CD4-positive, alpha-beta T cell (primary cell): Measurements from ENCODE around the gene HDHD2. TPM values are rescaled to one million over a fixed set of nuclear protein-coding genes. Genes with fewer than 3 reads are reported as not detected.

Experiments used
- ATAC-seq: fragments of 200-7000 bp; cut with Tn5 transposase; one replicate; pipeline ENCODE4 v1.10.0; 2022; ENCODE audit warnings: mild to moderate bottlenecking; ENCODE audit not compliant: poor library complexity
- CTCF ChIA-PET: fragments of 350-600 bp; sonication (Branson Sonifier 250); formaldehyde crosslinking; loops from one replicate; lab custom pipeline; 2021; ENCODE audit warnings: antibody characterized with exemption, inconsistent platforms; lab: Charles Lee
- POLR2A ChIA-PET: fragments of 350-600 bp; sonication (Branson Sonifier 250); formaldehyde crosslinking; loops from one replicate; lab custom pipeline; 2021; ENCODE audit warnings: antibody characterized with exemption, inconsistent platforms; lab: Charles Lee
- DNase-seq, 14 experiments: peaks; one replicate each; pipeline ENCODE4 v3.0.0-alpha.2; 2013 to 2020; ENCODE audit warnings: mixed read lengths in 2 of 14
- H3K27ac ChIP-seq, 2 donors: one replicate each; pipeline versions ENCODE4 v1.5.1 to v1.7.0; 2013; ENCODE audit warnings: low read length in 2 of 2, low read depth in 1 of 2, mild to moderate bottlenecking in 1 of 2
- H3K27me3 ChIP-seq, 2 experiments: 1 replicate in 1 of 2; 2 replicates in 1 of 2; pipeline versions ENCODE4 v1.6.1 to v1.7.0; 2013; ENCODE audit warnings: low read length in 2 of 2, control low read depth in 1 of 2, mild to moderate bottlenecking in 1 of 2, moderate library complexity in 1 of 2; ENCODE audit not compliant: insufficient read depth in 2 of 2, control insufficient read depth in 1 of 2
- H3K36me3 ChIP-seq: one replicate; pipeline ENCODE4 v1.6.1; 2013; ENCODE audit warnings: low read length, control low read depth; ENCODE audit not compliant: insufficient read depth
- H3K4me1 ChIP-seq: one replicate; pipeline ENCODE4 v1.6.1; 2013; ENCODE audit warnings: low read length, control low read depth; ENCODE audit not compliant: insufficient read depth
- H3K4me3 ChIP-seq: one replicate; pipeline ENCODE4 v1.5.1; 2013; ENCODE audit warnings: mild to moderate bottlenecking, low read length, moderate library complexity
- H3K9me3 ChIP-seq, 2 experiments: 1 replicate in 1 of 2; 2 replicates in 1 of 2; pipeline versions ENCODE4 v1.6.1 to v1.7.0; 2013; ENCODE audit warnings: low read length in 2 of 2, mild to moderate bottlenecking in 2 of 2, control low read depth in 1 of 2, moderate library complexity in 1 of 2; ENCODE audit not compliant: control insufficient read depth in 1 of 2, insufficient read depth in 1 of 2
- H3K27ac Mint-ChIP-seq: one replicate; pipeline ENCODE4 v1.8.0; 2020; ENCODE audit warnings: mixed read lengths
- H3K27me3 Mint-ChIP-seq: one replicate; pipeline ENCODE4 v1.8.0; 2021; ENCODE audit warnings: mixed read lengths
- H3K36me3 Mint-ChIP-seq: one replicate; pipeline ENCODE4 v1.8.0; 2021; ENCODE audit warnings: low read depth, mixed read lengths
- H3K4me1 Mint-ChIP-seq: one replicate; pipeline ENCODE4 v1.8.0; 2021; ENCODE audit warnings: low read depth, mixed read lengths
- H3K4me3 Mint-ChIP-seq: one replicate; pipeline ENCODE4 v1.8.0; 2020; ENCODE audit warnings: mild to moderate bottlenecking, mixed read lengths
- H3K9me3 Mint-ChIP-seq: one replicate; pipeline ENCODE4 v1.8.0; 2020; ENCODE audit warnings: mixed read lengths
- intact Hi-C, 2 experiments: fragments of 100-400 bp; cut with DNase I in 1 of 2; cut with micrococcal nuclease in 1 of 2; formaldehyde crosslinking; loops; one replicate each; pipeline versions ENCODE4 v1.15.1 to v1.9.0; 2023 to 2025; cut with DNase I, micrococcal nuclease
- total RNA-seq, 174 experiments: library from RNA in 2 of 174; stranded (reverse) in 2 of 174; gene quantifications; one replicate each; pipeline ENCODE4 v1.2.3 and lab custom pipeline; 2021 to 2026
- TF ChIP-seq, protein P1 (sequence below): fragments of 200-600 bp; IDR thresholded peaks from one replicate; pipeline ENCODE4 v1.8.0; 2022; ENCODE audit warnings: antibody characterized with exemption, mild to moderate bottlenecking

HDHD2 gene
- total RNA-seq, 2 experiments from 2014 or later: 7.3 to 8.9 TPM

DNA sequence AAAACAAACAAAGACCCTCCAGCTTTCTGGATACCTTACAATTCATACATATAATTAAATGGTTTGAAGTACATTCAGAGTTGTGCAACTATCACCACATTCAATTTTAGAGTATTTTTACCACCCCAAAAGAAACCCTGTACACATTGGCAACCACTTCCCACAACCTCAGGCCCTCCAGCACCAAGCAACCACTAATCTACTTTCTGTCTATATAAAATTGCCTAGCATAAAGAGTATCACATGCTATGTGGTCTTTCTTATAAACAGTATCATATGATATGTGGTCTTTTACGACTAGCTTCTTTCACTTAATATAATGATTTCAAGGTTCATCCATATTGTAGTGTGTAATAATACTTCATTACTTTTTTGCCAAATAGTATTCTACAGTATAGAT, 18.6 kb upstream of the HDHD2 start:
- no peaks in the 10 kb centered on the region for H3K27me3 Mint-ChIP-seq
- Histone ChIP-seq H3K4me1 (no peaks in the 10 kb centered on the region), H3K27ac (no peak overlapping the region), H3K9me3 (no peaks in the 10 kb centered on the region), H3K36me3 (no peaks in the 10 kb centered on the region), H3K4me3 (no peak overlapping the region), H3K27me3 (no peaks in the 10 kb centered on the region)
- no peak for DNase-seq
- H3K27ac Mint-ChIP-seq: no peak overlapping the region
- CTCF ChIA-PET: no interaction called here
- intact Hi-C loops: no loop called here
- POLR2A ChIA-PET: interaction anchor here (1.1 kb wide), 1 partner anchor 18 kb away, joined by 3 read pairs; no protein-coding TSS in a partner anchor
- H3K4me3 Mint-ChIP-seq: no peak overlapping the region
- H3K4me1 Mint-ChIP-seq: peaks cover 26% of the 10 kb centered on the region
- peaks cover 4% of the 10 kb centered on the region for H3K36me3 Mint-ChIP-seq
- TF ChIP-seq, protein P1, sequence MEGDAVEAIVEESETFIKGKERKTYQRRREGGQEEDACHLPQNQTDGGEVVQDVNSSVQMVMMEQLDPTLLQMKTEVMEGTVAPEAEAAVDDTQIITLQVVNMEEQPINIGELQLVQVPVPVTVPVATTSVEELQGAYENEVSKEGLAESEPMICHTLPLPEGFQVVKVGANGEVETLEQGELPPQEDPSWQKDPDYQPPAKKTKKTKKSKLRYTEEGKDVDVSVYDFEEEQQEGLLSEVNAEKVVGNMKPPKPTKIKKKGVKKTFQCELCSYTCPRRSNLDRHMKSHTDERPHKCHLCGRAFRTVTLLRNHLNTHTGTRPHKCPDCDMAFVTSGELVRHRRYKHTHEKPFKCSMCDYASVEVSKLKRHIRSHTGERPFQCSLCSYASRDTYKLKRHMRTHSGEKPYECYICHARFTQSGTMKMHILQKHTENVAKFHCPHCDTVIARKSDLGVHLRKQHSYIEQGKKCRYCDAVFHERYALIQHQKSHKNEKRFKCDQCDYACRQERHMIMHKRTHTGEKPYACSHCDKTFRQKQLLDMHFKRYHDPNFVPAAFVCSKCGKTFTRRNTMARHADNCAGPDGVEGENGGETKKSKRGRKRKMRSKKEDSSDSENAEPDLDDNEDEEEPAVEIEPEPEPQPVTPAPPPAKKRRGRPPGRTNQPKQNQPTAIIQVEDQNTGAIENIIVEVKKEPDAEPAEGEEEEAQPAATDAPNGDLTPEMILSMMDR: no peak
- H3K9me3 Mint-ChIP-seq: no peaks in the 10 kb centered on the region
- ATAC-seq: no peak

DNA sequence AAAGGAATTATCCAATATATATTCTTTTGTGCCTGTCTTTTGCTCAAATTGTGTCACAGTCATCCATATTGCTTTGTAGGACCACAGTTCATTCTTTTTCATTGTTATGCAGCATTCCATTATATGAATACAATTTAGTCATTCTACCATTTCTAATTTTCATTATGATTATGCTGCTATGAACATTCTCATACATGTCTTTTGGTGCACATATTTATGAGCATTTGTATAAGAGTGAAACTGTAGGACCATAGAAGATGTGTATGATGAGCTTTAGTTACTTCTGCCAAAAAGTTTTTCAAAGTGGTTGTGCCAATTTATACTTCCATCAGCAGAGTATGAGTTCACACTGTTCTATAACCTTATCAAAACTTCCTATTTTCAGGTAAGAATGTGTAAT, 18.2 kb upstream of the HDHD2 start:
- Mint-ChIP-seq H3K27me3 (no peaks in the 10 kb centered on the region), H3K4me3 (no peak overlapping the region), H3K4me1 (peaks cover 30% of the 10 kb centered on the region), H3K27ac (no peak overlapping the region), H3K36me3 (peaks cover 6% of the 10 kb centered on the region), H3K9me3 (no peaks in the 10 kb centered on the region)
- H3K4me1 ChIP-seq: no peaks in the 10 kb centered on the region
- H3K36me3 ChIP-seq: no peaks in the 10 kb centered on the region
- H3K27ac ChIP-seq: no peak overlapping the region
- no peak overlapping the region for H3K4me3 ChIP-seq
- DNase-seq (no peak), ATAC-seq (no peak)
- CTCF ChIA-PET: interaction anchor here (0.7 kb wide), 1 partner anchor 593 kb away, joined by 3 read pairs; no protein-coding TSS in a partner anchor
- H3K9me3 ChIP-seq: no peaks in the 10 kb centered on the region
- POLR2A ChIA-PET: no interaction called here
- intact Hi-C loops: no loop called here
- TF ChIP-seq, protein P1: no peak
- H3K27me3 ChIP-seq: no peaks in the 10 kb centered on the region

DNA sequence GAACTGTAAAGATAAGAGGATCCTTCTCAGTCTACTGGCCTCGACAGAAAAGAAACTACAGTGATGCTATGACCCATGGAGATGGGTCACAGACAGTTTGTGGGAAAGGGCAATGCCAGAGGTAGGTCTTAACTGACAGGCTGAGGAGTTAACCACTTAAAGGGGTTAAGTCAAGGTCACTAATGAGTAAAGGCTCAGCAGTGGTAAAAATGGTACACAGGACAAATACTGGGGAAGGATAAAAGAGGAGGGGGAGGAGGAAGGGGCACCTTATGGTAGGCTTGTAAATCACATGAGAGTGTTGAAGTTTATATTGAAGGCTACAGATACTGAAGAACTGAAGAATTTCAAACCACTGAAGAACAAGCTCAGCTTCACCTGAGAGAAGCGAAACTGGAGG, 16.0 kb upstream of the HDHD2 start:
- Mint-ChIP-seq H3K27ac (no peak overlapping the region), H3K4me1 (peaks cover 45% of the 10 kb centered on the region), H3K9me3 (no peaks in the 10 kb centered on the region), H3K27me3 (no peaks in the 10 kb centered on the region), H3K4me3 (no peak overlapping the region), H3K36me3 (peaks cover 10% of the 10 kb centered on the region)
- ChIA-PET CTCF (interaction anchor here (1.0 kb wide), 1 partner anchor 9 kb away, joined by 3 read pairs; no protein-coding TSS in a partner anchor), POLR2A (no interaction called here)
- ATAC-seq (no peak), DNase-seq (no peak)
- intact Hi-C loops: no loop called here
- no peaks in the 10 kb centered on the region for H3K9me3 ChIP-seq
- H3K4me1 ChIP-seq: no peaks in the 10 kb centered on the region
- no peaks in the 10 kb centered on the region for H3K36me3 ChIP-seq
- TF ChIP-seq, protein P1: no peak
- no peak overlapping the region for H3K27ac ChIP-seq
- no peaks in the 10 kb centered on the region for H3K27me3 ChIP-seq
- H3K4me3 ChIP-seq: no peak overlapping the region
